NCI-H524 treated with DMSO at 0.1 percent for 48 hours (cell line): ENCODE data around the gene SH3BP5L.

Experiments used
- DNase-seq: peaks from one replicate; lab custom pipeline; 2025; lab: John Stamatoyannopoulos, UW

Gene SH3BP5L

GRCh38 chr1:248825909-248826760 lies at the start of gene SH3BP5L:
Gene SH3BP5L, minus strand, starts transcription at chr1:248825915. Its CDS starts 980 bp downstream, at chr1:248824935.
- DNase-seq: peak; percentile 83

- peak; percentile 82 for DNase-seq
Measured at GRCh38 chr1:248873993-248874533, 48.3 kb upstream of the SH3BP5L start.

- DNase-seq: peak; percentile 72
Measured at GRCh38 chr1:248873409-248873992, 47.8 kb upstream of the SH3BP5L start.

GRCh38 chr1:248872752-248873408 lies 47.2 kb upstream of the SH3BP5L start:
- no peak for DNase-seq

GRCh38 chr1:248871837-248872401 lies 46.2 kb upstream of the SH3BP5L start:
- DNase-seq: no peak

- peak; percentile 36 for DNase-seq
Measured at GRCh38 chr1:248862998-248863881, 37.5 kb upstream of the SH3BP5L start.

GRCh38 chr1:248862695-248862997 lies 36.9 kb upstream of the SH3BP5L start:
- DNase-seq: no peak

- DNase-seq: no peak
Measured at GRCh38 chr1:248861616-248862015, 35.9 kb upstream of the SH3BP5L start.

GRCh38 chr1:248860007-248860406 lies 34.3 kb upstream of the SH3BP5L start:
- DNase-seq: no peak

- DNase-seq: peak; percentile 66
Measured at GRCh38 chr1:248858891-248859889, 33.5 kb upstream of the SH3BP5L start, which contains the start of gene ZNF692. Gene ZNF692, minus strand, starts transcription at chr1:248859085. Its CDS starts 776 bp downstream, at chr1:248858309.

- no peak for DNase-seq
Measured at GRCh38 chr1:248858096-248858890, 32.6 kb upstream of the SH3BP5L start.

- DNase-seq: no peak
Measured at GRCh38 chr1:248857749-248858095, 32.0 kb upstream of the SH3BP5L start.

GRCh38 chr1:248857201-248857600 lies 31.5 kb upstream of the SH3BP5L start:
- no peak for DNase-seq

- DNase-seq: no peak
Measured at GRCh38 chr1:248856176-248856575, 30.5 kb upstream of the SH3BP5L start.

- no peak for DNase-seq
Measured at GRCh38 chr1:248855580-248855979, 29.9 kb upstream of the SH3BP5L start.

- no peak for DNase-seq
Measured at GRCh38 chr1:248853663-248854375, 28.1 kb upstream of the SH3BP5L start.

GRCh38 chr1:248852481-248853405 lies 27.0 kb upstream of the SH3BP5L start:
- no peak for DNase-seq

GRCh38 chr1:248851390-248851789 lies 25.7 kb upstream of the SH3BP5L start:
- no peak for DNase-seq
